PC-9 (cell line): ENCODE data around the gene GALNT13. TPM values are rescaled to one million over a fixed set of nuclear protein-coding genes. Genes with fewer than 3 reads are reported as not detected.

Source experiments
- BruUV-seq: library from RNA; stranded (reverse); fragments of 400-500 nt; replicated peaks from 2 replicates; lab custom pipeline; 2021; lab: Mats Ljungman, UMichigan
- CTCF ChIA-PET: fragments of 300-600 bp; sonication (Branson Sonifier 250); formaldehyde crosslinking; loops from one replicate; lab custom pipeline; 2022; ENCODE audit warnings: antibody characterized with exemption; lab: Charles Lee
- POLR2A ChIA-PET: fragments of 300-600 bp; sonication (Branson Sonifier 250); formaldehyde crosslinking; loops from one replicate; lab custom pipeline; 2022; ENCODE audit warnings: antibody characterized with exemption; ENCODE audit not compliant: unreplicated experiment; lab: Charles Lee
- DNase-seq, 2 experiments: peaks; one replicate each; pipeline versions ENCODE4 v3.0.0 to v3.0.0-alpha.2; 2015 to 2022; ENCODE audit warnings: mixed read lengths in 1 of 2
- H2AFZ ChIP-seq: fragments of 200-600 bp; sonication (generic); 2 replicates; pipeline ENCODE4 v1.8.1; 2017; ENCODE audit warnings: antibody characterized with exemption
- H3F3A ChIP-seq: fragments of 200-600 bp; sonication (generic); 2 replicates; pipeline ENCODE4 v1.8.1; 2017; ENCODE audit warnings: antibody characterized with exemption, mild to moderate bottlenecking, low read depth; ENCODE audit not compliant: insufficient read depth
- H3K27ac ChIP-seq: fragments of 200-600 bp; sonication (generic); 2 replicates; pipeline ENCODE4 v1.6.1; 2016; ENCODE audit warnings: mixed run types
- H3K27me3 ChIP-seq: fragments of 200-600 bp; sonication (generic); 2 replicates; pipeline ENCODE4 v1.6.1; 2016; ENCODE audit warnings: low read depth, mixed run types; ENCODE audit not compliant: insufficient read depth
- H3K36me3 ChIP-seq: fragments of 200-600 bp; sonication (generic); 2 replicates; pipeline ENCODE4 v1.6.1; 2016; ENCODE audit warnings: low read depth, mixed run types
- H3K4me1 ChIP-seq: fragments of 200-600 bp; sonication (generic); replicated peaks from 2 replicates; pipeline ENCODE4 v1.6.1; 2016; ENCODE audit warnings: mixed run types; ENCODE audit not compliant: insufficient read depth
- H3K4me2 ChIP-seq: fragments of 200-600 bp; sonication (generic); 2 replicates; pipeline ENCODE4 v1.6.1; 2017; ENCODE audit warnings: mixed run types
- H3K4me3 ChIP-seq: fragments of 200-600 bp; sonication (generic); 2 replicates; pipeline ENCODE4 v1.6.1; 2016; ENCODE audit warnings: mixed run types
- H3K79me2 ChIP-seq: fragments of 200-600 bp; sonication (generic); 2 replicates; pipeline ENCODE4 v1.6.1; 2017; ENCODE audit warnings: low read depth, mixed run types
- H3K9me2 ChIP-seq: fragments of 200-600 bp; sonication (generic); 2 replicates; pipeline ENCODE4 v1.8.1; 2017; ENCODE audit warnings: mild to moderate bottlenecking; ENCODE audit not compliant: insufficient read depth
- H3K9me3 ChIP-seq: fragments of 200-600 bp; sonication (generic); 2 replicates; pipeline ENCODE4 v1.8.1; 2016; ENCODE audit warnings: low read depth; ENCODE audit not compliant: insufficient read depth
- H4K20me1 ChIP-seq: fragments of 200-600 bp; sonication (generic); 2 replicates; pipeline ENCODE4 v1.8.1; 2017; ENCODE audit not compliant: insufficient read depth
- CTCF ChIP-seq: fragments of 200-600 bp; sonication (generic); conservative IDR thresholded peaks from 2 replicates; pipeline ENCODE4 v1.6.1; 2017; ENCODE audit warnings: mixed run types, antibody characterized with exemption, mild to moderate bottlenecking, moderate library complexity
- EZH2 ChIP-seq: fragments of 200-600 bp; sonication (generic); IDR thresholded peaks from 2 replicates; pipeline ENCODE4 v1.8.0; 2017; ENCODE audit warnings: antibody characterized with exemption, low read depth
- intact Hi-C: fragments of 100-400 bp; cut with micrococcal nuclease; formaldehyde crosslinking; loops from one replicate; pipeline ENCODE4 v1.10.0; 2022; ENCODE audit not compliant: unreplicated experiment
- total RNA-seq: library from RNA; stranded (reverse); gene quantifications from 2 replicates; pipeline ENCODE4 v1.2.3, GENCODE V29; 2021

GALNT13 gene
- total RNA-seq, 1 experiment from 2014 or later, result 3.6 TPM

- no peaks in the 10 kb centered on the region for H3K79me2 ChIP-seq
- ChIA-PET CTCF (no interaction called here), POLR2A (no interaction called here)
- intact Hi-C loops, result no loop called here
- H3K4me3 ChIP-seq, result no peak overlapping the region
- DNase-seq, result no peak
- no peak overlapping the region for H3K4me2 ChIP-seq
- no peaks in the 10 kb centered on the region for H3K4me1 ChIP-seq
- no peaks in the 10 kb centered on the region; the same call in 1 of the 2 replicates for H3K9me2 ChIP-seq
- H3K27ac ChIP-seq, result no peak overlapping the region
- H3K9me3 ChIP-seq, result no peaks in the 10 kb centered on the region
- no peaks in the 10 kb centered on the region for H4K20me1 ChIP-seq
- no TSS peak for BruUV-seq
- no peaks in the 10 kb centered on the region for H3K36me3 ChIP-seq
- H2AFZ ChIP-seq, result no peak overlapping the region
- H3K27me3 ChIP-seq, result no peaks in the 10 kb centered on the region
- no peak for TF ChIP-seq EZH2
- no peak for TF ChIP-seq CTCF
- no peaks in the 10 kb centered on the region for H3F3A ChIP-seq
Measured at GRCh38 chr2:154324601-154325000, 452.9 kb downstream of the GALNT13 start.

GRCh38 chr2:154329510-154329909 is 457.8 kb downstream of the GALNT13 start:
- intact Hi-C loops, result no loop called here
- CTCF ChIA-PET, result no interaction called here
- no peak for DNase-seq
- BruUV-seq, result no TSS peak
- Histone ChIP-seq H3K4me3 (no peak overlapping the region), H3K36me3 (no peaks in the 10 kb centered on the region), H3F3A (no peaks in the 10 kb centered on the region), H3K4me1 (no peaks in the 10 kb centered on the region), H3K27me3 (no peaks in the 10 kb centered on the region), H3K79me2 (no peaks in the 10 kb centered on the region), H4K20me1 (no peaks in the 10 kb centered on the region), H3K9me3 (no peaks in the 10 kb centered on the region), H3K4me2 (no peak overlapping the region), H2AFZ (no peak overlapping the region), H3K9me2 (no peaks in the 10 kb centered on the region; the same call in 1 of the 2 replicates), H3K27ac (no peak overlapping the region)
- no peak for TF ChIP-seq EZH2
- TF ChIP-seq CTCF, result no peak
- POLR2A ChIA-PET, result no interaction called here

- CTCF ChIA-PET, result no interaction called here
- BruUV-seq, result no TSS peak
Measured at GRCh38 chr2:154331784-154332183, 460.1 kb downstream of the GALNT13 start.

More at GRCh38 chr2:154331784-154332183, 460.1 kb downstream of the GALNT13 start:
- H3F3A ChIP-seq, result no peaks in the 10 kb centered on the region
- POLR2A ChIA-PET, result no interaction called here
- no peak overlapping the region for H3K4me2 ChIP-seq
- no peak overlapping the region for H3K4me3 ChIP-seq
- no peaks in the 10 kb centered on the region for H3K36me3 ChIP-seq
- H3K9me2 ChIP-seq, result no peaks in the 10 kb centered on the region
- H4K20me1 ChIP-seq, result no peaks in the 10 kb centered on the region
- H3K9me3 ChIP-seq, result no peaks in the 10 kb centered on the region
- intact Hi-C loops, result no loop called here
- no peak for DNase-seq
- no peaks in the 10 kb centered on the region for H3K79me2 ChIP-seq
- no peak overlapping the region for H2AFZ ChIP-seq
- no peak for TF ChIP-seq CTCF
- no peak for TF ChIP-seq EZH2
- no peaks in the 10 kb centered on the region for H3K27me3 ChIP-seq
- no peak overlapping the region for H3K27ac ChIP-seq
- H3K4me1 ChIP-seq, result no peaks in the 10 kb centered on the region
